Glomerular endothelial cell (primary cell): ENCODE measurements around the gene SETD1A. TPM values are rescaled to one million over a fixed set of nuclear protein-coding genes. Genes with fewer than 3 reads are reported as not detected.

Experiments used
- DNase-seq: peaks from one replicate; pipeline ENCODE4 v3.0.0-alpha.2; 2011; ENCODE audit warnings: low read depth, low spot score; ENCODE audit errors: extremely low read depth
- total RNA-seq: library from RNA; depleted of rRNA; stranded (reverse); fragments of >200 nt; gene quantifications from 2 replicates; pipeline ENCODE4 v1.2.3, GENCODE V29; 2015

The SETD1A gene
- total RNA-seq, 1 donor from 2014 or later = 12.5 TPM

DNA sequence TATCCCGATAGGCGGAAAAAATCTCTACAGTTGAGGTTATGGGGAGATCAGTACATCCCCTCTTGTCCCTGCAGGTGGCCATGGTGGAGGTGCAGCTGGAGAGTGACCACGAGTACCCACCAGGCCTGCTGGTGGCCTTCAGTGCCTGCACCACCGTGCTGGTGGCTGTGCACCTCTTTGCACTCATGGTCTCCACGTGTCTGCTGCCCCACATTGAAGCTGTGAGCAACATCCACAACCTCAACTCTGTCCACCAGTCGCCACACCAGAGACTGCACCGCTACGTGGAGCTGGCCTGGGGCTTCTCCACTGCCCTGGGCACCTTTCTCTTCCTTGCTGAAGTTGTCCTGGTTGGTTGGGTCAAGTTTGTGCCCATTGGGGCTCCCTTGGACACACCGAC is 4.4 kb upstream of the SETD1A start:
- no peak for DNase-seq

DNA sequence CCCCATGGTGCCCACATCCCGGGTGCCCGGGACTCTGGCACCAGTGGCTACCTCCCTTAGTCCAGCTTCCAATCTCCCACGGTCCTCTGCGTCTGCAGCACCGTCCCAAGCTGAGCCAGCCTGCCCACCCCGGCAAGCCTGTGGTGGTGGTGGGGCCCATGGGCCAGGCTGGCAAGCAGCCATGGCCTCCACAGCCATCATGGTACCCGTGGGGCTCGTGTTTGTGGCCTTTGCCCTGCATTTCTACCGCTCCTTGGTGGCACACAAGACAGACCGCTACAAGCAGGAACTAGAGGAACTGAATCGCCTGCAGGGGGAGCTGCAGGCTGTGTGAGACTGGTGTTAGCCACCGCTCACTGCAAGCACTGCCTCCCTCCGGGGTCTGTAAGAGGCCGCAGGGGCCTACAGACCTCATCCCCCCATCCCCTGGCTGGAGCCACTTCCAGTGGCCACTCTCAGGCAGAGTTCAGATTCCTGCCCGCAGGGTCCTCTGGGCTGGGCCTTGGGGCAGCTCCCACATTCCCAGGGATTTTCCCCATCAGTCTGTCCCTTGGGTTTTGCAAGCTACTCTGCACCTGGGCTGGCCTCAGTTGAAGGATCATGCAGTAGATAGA is 3.9 kb upstream of the SETD1A start:
- DNase-seq = no peak

DNA sequence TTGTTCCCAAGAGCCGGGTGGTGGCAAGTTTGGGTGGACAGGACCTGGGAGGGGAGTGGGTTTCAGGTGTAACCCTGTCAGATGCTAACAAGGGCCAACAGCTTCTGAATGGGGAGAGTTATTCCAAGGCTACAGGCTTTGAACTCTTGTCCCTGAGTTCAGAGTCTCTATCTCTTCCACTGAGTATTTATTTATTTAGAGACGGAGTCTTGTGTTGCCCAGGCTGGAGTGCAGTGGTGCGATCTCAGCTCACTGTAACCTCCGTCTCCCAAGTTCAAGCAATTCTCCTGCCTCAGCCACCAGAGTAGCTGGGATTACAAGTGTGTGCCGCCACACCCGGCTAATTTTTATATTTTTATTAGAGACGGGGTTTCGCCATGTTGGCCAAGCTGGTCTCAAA is 2.6 kb upstream of the SETD1A start:
- DNase-seq = no peak

DNA sequence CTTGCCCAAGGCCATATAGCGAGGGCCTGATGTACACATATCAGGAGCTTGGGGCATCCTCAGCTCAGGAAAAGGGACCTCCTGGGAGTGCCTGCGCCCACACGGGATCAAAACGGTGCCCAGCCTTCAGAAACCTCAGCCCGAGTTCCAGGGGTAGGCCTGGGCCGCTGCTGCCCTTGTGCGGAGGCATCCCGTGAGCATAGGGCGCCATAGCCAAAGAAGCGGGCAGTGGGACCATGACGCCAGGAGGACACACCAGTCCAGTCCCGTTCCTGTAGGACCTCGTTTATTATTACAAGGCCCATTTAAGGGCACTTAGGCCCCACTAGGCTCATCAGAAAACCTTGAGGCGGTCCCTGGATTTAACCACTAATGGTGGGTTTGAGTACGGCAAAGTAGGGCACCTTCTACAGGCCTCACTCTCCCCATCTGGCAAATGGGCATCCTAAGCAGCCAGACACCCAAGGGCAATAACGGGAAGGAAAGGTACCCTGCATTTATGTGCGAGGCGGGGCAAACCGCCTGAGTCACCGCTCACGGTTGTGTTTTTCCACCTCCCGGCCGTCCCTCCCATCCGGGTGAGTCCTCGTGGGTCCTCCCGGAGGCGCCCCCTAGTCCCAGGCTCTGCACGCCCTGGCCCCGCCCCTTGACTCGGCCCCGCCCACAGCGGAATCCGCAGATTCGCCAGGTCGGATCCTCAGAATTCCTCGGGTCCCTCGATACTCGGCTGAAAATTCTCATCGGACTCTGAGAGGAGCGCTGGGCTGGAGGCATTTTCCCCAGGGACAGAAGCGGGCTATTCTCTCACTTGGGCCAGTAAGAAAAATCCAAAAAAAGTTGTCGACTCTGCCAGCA is 726 bp upstream of the SETD1A start:
- peak; percentile 50 for DNase-seq

DNA sequence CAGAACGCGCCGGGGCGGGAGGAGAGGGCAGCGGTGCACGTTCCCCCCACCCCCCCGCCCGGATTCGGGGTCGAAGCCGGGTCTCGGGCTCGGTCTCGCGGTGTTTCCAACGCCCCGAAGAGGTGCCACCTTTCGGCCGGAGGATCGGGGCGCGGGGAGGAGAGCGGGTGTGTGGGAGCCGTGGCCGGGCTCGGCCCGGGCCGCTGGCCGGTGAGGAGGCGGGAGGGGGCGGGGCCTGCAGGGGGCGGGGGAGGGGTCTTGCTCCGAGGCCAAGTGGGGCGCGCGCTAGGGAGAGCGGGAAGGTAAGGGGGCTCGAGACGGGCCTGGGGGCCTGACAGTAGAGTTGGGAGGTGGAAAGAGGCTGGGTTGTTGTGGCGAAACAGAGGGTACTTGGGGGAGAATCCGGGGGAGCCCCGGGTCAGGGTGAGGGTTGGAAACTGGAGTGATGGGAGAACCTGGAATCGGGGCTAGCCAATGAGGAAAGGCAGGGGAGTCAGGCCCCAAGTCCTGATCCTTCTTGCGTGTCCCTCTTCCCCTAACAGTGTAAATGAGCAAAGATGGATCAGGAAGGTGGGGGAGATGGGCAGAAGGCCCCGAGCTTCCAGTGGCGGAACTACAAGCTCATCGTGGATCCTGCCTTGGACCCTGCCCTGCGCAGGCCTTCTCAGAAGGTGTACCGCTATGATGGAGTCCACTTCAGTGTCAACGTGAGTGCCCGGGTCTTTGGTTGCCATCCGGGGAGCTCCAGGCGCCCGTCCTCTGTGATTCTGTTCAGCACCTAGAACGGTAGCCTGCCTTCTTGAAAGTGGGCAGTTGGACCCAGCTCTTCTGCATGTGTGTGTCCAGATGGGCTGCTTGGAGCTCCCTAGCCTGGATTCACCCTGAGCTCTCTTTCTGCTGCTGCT is 873 bp downstream of the SETD1A start:
- DNase-seq = no peak

DNA sequence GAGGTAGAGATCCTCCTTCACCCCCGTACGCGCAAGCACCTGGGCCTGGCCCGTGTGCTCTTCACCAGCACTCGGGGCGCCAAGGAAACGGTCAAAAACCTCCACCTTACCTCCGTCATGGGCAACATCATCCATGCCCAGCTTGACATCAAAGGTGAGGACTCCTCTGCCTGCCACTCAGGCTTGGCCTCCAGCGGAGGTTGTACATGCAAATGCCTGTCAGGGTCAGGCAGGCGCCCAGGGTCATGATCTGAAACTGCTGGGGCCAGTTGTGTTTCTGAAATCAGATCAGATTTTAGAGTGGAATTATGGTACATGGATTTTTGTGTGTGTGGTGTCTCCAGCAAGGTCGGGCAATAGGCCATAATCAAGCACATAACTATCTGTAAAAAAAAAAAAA is 3.8 kb downstream of the SETD1A start:
- no peak for DNase-seq

DNA sequence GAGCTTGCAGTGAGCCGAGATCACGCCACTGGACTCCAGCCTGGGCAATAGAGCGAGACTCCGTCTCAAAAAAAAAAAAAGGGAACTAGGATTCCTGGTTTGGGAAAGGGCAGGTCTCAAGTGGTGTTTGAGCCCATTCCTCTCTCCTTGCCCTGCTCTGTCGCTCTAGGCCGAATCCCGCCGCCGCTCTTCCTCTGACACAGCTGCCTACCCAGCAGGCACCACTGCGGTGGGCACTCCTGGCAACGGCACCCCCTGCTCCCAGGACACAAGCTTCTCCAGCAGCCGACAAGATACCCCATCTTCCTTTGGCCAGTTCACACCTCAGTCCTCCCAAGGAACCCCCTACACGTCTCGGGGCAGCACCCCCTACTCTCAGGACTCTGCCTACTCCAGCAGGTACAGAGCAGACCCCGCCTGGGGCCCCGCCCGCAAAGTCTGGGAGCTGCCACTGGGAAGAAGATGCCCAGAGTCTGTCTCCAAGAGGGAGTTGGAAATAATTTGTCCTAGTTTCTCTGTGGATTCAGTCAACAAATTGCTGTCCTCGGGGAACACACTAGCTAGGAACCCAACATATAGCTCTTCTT is 6.5 kb downstream of the SETD1A start:
- DNase-seq = no peak

DNA sequence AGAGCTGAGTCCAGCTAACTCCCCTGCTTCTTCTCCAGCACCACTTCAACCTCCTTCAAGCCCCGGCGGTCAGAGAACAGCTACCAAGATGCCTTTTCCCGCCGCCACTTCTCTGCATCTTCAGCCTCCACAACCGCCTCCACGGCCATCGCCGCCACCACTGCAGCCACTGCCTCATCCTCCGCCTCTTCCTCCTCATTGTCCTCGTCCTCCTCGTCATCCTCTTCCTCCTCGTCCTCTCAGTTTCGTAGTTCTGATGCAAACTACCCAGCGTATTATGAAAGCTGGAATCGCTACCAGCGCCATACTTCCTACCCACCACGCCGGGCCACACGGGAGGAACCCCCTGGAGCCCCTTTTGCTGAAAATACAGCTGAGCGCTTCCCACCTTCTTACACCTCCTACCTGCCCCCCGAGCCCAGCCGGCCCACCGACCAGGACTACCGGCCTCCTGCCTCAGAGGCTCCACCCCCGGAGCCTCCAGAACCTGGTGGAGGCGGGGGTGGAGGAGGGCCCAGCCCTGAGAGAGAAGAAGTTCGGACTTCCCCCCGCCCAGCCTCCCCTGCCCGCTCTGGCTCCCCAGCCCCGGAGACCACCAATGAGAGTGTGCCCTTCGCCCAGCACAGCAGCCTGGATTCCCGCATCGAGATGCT is 7.1 kb downstream of the SETD1A start:
- DNase-seq = no peak

DNA sequence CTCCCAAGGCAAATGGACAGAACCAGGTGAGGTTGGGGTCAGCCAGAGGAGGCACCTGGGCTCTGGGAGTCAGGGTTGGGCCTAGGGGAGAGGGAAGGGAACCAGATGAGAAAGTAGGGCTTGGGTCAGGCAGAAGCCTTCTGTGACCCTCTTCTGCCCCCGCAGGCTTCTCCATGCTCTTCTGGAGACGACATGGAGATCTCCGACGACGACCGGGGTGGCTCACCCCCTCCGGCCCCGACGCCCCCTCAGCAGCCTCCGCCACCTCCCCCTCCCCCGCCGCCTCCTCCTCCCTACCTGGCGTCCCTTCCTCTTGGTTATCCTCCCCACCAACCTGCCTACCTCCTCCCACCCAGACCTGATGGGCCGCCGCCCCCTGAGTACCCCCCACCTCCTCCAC is 7.9 kb downstream of the SETD1A start:
- no peak for DNase-seq

DNA sequence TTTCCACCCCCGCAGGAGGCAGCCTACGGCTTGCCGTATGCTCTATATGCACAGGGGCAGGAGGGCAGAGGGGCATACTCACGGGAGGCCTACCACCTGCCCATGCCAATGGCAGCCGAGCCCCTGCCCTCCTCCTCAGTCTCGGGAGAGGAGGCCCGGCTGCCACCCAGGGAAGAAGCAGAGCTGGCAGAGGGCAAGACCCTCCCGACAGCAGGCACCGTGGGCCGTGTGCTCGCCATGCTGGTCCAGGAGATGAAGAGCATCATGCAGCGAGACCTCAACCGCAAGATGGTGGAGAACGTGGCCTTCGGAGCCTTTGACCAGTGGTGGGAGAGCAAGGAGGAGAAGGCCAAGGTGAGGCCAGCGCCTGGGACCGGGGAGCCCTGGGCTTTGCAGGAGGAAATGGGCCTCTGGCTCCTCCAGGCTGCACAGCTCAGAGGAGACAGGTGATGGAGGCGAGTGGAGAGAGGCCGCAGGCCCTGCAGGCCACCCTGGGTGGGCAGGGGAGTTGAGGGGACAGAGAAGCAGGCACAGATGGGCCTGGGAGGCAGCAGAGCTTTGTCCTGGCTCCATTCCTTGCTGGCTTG is 8.6 kb downstream of the SETD1A start:
- DNase-seq = no peak

DNA sequence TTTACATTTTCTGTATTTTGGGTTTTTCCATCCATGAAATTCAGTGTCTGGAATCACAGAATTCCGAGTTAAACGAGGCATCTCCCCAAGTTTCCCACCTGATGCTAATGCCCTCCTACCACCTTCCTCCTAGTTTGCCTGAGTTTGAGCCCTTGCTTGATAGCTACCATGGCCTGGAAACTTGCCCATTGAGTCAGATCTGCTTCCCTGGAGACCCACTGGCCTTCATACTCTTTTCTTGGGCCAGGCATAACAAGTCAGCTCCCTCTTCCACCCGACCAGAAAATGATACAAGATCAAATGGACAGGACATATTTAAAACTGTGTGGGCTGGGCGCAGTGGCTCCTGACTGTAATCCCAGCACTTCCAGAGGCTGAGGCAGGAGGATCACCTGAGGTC is 10.2 kb downstream of the SETD1A start:
- no peak for DNase-seq

DNA sequence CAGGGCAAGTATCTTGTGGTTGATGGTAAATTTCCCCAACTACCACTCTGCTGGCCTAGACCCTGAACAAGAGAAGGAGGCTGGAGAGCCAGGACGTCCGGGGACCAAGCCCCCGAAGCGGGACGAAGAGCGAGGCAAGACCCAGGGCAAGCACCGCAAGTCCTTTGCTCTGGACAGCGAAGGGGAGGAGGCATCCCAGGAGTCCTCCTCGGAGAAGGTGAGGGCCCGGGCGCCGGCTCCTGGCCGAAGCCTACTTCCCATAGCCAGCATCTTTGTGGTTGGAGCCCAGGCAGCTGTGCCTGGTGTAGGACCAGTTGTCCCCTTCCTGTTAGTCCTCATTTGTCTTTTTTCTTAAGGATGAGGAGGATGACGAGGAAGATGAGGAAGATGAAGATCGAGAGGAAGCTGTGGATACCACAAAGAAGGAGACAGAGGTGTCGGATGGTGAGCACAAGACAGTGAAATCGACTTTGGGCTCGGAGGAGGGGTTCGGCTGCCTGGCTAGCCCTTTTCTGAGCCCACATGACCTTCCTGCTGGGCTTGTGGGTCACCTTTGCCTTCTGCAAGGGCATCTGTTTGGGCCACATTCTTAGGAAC is 11.8 kb downstream of the SETD1A start:
- DNase-seq = no peak

DNA sequence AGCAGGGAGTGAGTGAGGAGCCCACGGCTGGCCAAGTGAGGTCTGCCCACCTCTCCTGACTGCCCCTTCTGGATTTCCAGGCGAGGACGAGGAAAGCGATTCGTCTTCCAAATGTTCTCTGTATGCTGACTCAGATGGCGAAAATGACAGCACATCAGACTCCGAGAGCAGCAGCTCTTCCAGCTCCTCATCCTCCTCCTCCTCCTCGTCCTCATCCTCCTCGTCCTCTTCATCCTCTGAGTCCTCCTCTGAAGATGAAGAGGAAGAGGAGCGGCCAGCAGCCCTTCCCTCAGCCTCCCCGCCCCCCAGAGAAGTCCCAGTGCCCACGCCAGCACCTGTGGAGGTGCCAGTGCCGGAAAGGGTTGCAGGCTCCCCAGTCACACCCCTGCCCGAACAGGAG is 13.7 kb downstream of the SETD1A start:
- DNase-seq = no peak

DNA sequence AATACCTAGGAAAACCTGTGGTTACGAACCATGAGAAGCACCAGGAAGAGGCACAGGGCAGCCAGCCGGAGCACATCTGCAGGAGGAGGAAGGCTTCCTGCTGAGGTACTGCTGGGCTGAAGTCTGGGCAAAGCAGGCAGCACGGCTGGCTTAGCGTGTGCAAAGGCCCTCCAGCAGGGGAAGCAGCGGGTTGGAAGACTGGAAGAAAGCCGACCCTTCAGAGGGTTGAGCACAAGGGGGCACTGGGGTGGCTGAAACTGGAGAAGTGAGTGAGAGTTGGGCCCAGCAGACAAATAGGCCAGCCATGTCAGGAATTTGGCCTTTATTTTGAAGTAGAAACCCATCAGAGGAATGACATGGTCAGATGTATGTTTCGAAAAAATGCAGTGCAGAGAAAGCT is 15.3 kb downstream of the SETD1A start:
- no peak for DNase-seq

DNA sequence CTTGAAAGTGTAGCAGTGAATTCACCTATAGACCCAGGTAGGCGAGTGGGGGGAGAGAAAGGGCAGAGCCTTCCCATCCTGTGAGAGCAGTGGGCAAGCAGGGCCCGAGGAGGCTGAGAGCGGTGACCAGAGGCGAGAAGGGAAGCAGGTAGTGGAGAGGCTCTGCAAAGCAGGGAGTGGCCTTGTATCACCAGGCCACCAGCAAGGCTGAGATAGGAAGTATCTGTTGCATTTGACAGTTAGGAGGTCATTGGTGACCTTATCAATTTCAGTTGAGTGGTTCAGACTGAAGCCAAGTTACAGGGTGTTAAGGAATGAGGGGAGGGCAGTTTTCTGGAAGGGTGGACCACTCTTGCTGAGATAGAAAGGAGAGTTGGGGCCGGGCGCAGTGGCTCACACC is 16.8 kb downstream of the SETD1A start:
- DNase-seq = no peak

DNA sequence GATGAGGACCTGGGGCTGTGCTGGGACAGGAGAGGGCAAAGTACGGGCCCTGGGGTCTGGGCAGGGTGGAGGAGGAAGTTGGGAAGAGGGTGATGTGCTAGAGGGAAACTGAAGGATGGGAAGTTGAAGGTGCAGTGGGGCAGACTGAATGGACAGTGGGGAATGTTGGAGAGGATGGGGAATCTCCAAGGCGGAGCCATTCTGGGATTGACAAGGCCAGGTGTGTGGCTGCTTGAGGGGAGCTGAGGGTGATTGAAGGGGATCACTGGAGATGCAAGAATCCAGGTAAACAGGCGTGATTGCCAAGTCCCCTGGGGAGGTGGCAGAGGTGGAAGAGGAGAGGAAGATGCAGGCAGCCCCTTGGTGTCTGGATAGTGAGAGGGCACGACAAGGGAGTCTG is 18.9 kb downstream of the SETD1A start:
- DNase-seq = no peak

DNA sequence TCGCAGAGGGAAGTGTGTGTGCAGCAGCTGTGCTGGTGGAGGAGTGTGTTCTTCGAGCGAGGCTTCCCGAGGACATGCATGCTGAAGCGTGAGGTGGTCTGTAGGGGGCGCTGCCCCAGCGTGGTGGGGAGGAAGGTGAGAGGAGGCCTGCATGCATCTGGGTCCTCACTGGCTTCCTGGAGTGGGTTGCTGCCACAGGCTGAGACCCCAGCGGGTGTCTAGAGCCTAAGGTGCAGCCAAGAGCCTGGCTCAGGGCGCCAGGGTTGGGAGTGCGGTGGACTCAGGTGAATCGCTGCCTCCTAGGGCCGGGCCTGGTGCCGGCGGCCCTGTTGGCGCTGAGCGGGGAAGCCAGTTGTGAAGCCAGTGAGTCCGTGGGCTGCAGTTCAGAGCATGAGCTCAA is 19.9 kb downstream of the SETD1A start:
- DNase-seq = no peak

DNA sequence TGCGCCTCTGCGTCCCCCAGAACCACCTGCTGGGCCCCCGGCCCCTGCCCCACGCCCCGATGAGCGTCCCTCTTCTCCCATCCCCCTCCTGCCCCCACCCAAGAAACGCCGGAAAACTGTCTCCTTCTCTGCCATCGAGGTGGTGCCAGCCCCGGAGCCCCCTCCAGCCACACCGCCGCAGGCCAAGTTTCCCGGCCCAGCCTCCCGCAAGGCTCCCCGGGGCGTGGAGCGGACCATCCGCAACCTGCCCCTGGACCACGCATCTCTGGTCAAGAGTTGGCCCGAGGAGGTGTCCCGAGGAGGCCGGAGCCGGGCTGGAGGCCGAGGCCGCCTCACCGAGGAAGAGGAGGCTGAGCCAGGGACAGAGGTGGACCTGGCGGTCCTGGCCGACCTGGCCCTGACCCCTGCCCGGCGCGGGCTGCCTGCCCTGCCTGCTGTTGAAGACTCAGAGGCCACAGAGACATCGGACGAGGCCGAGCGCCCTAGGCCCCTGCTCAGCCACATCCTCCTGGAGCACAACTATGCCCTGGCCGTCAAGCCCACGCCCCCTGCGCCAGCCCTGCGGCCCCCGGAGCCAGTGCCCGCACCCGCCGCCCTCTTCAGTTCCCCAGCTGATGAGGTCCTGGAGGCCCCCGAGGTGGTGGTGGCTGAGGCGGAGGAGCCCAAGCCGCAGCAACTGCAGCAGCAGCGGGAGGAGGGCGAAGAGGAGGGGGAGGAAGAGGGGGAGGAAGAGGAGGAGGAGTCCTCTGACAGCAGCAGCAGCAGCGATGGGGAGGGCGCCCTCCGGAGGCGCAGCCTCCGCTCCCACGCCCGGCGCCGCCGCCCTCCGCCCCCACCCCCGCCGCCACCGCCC is 21.8 kb downstream of the SETD1A start:
- DNase-seq = no peak

DNA sequence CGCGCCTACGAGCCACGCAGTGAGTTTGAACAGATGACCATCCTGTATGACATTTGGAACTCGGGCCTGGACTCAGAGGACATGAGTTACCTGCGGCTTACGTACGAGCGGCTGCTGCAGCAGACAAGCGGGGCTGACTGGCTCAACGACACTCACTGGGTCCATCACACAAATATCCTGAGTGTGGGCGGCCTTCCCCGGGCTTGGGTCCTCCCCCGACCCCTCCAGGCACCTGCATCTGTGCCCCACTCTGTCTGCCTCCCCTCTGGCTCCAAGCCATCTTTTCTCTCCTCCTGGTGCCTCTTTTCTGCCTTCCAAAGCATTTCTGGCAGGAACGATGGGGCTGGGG is 22.4 kb downstream of the SETD1A start:
- DNase-seq = no peak
